Breast epithelium (tissue), 4 donors: ENCODE data around the gene AGBL5. TPM values are rescaled to one million over a fixed set of nuclear protein-coding genes. Genes with fewer than 3 reads are reported as not detected.
"Not testable (repeated sequence)": the region's sequence is repeated elsewhere in the genome, so short reads cannot be mapped to it uniquely, and the experiment has no call there.

Source experiments
- DNase-seq, 2 donors: peaks; one replicate each; pipeline ENCODE4 v3.0.0-alpha.2; 2019; ENCODE audit warnings: low spot score in 2 of 2
- H3K27ac ChIP-seq, 2 donors: fragments of 200-600 bp; sonication (generic) in 1 of 2; one replicate each; pipeline ENCODE4 v1.5.1; 2016 to 2019; ENCODE audit warnings: mild to moderate bottlenecking in 1 of 2
- H3K27me3 ChIP-seq, 2 donors: fragments of 200-600 bp; sonication (generic) in 1 of 2; one replicate each; pipeline versions ENCODE4 v1.5.1 to v1.6.0; 2017 to 2019; ENCODE audit warnings: control low read depth in 1 of 2, mild to moderate bottlenecking in 1 of 2
- H3K36me3 ChIP-seq: fragments of 200-600 bp; one replicate; pipeline ENCODE4 v1.5.1; 2019
- H3K4me1 ChIP-seq, 2 donors: fragments of 200-600 bp; sonication (generic); one replicate each; pipeline ENCODE4 v1.5.1; 2016 to 2019; ENCODE audit warnings: control low read depth in 1 of 2
- H3K4me3 ChIP-seq, 3 donors: fragments of 200-600 bp; sonication (generic); 1 replicate in 2 of 3; 2 replicates in 1 of 3; pipeline ENCODE4 v1.5.1; 2016 to 2019; ENCODE audit warnings: mild to moderate bottlenecking in 3 of 3, moderate library complexity in 2 of 3
- H3K9me3 ChIP-seq, 2 donors: fragments of 200-600 bp; sonication (generic) in 1 of 2; one replicate each; pipeline ENCODE4 v1.5.1; 2016 to 2019; ENCODE audit warnings: control low read depth in 1 of 2
- POLR2A ChIP-seq: fragments of 450-650 bp; IDR thresholded peaks from one replicate; pipeline ENCODE4 v1.6.1; 2016; ENCODE audit warnings: antibody characterized with exemption, mild to moderate bottlenecking, moderate library complexity
- POLR2AphosphoS5 ChIP-seq, 3 donors: sonication (generic); formaldehyde crosslinking; IDR thresholded peaks; one replicate each; pipeline ENCODE4 v1.6.1; 2017; ENCODE audit warnings: antibody characterized with exemption in 3 of 3
- intact Hi-C: fragments of 100-400 bp; cut with DNase I; formaldehyde crosslinking; loops from one replicate; pipeline ENCODE4 v1.15.1; 2023; ENCODE audit warnings: low total_unique reads
- total RNA-seq, 3 donors: library from RNA; depleted of rRNA; stranded (reverse); fragments of >200 nt; gene quantifications; one replicate each; pipeline ENCODE4 v1.1.0, GENCODE V29; 2016
- TF ChIP-seq, protein P1 (sequence below), 3 donors: fragments of 450-650 bp; IDR thresholded peaks; one replicate each; pipeline ENCODE4 v1.5.1; 2016 to 2017; ENCODE audit warnings: antibody characterized with exemption in 3 of 3, mild to moderate bottlenecking in 3 of 3, moderate library complexity in 3 of 3

AGBL5 gene
- total RNA-seq, 3 donors from 2014 or later = 12.5 to 21.5 (median 16.1) TPM

- Histone ChIP-seq H3K27me3 (no peaks in the 10 kb centered on the region), H3K9me3 (no peaks in the 10 kb centered on the region), H3K4me3 (no peak overlapping the region), H3K27ac (no peak overlapping the region), H3K4me1 (no peaks in the 10 kb centered on the region), H3K36me3 (no peaks in the 10 kb centered on the region)
- intact Hi-C loops = no loop called here
- TF ChIP-seq POLR2A (no peak), POLR2AphosphoS5 (IDR thresholded peaks at IDR 0.05) (no peak)
- TF ChIP-seq, protein P1, sequence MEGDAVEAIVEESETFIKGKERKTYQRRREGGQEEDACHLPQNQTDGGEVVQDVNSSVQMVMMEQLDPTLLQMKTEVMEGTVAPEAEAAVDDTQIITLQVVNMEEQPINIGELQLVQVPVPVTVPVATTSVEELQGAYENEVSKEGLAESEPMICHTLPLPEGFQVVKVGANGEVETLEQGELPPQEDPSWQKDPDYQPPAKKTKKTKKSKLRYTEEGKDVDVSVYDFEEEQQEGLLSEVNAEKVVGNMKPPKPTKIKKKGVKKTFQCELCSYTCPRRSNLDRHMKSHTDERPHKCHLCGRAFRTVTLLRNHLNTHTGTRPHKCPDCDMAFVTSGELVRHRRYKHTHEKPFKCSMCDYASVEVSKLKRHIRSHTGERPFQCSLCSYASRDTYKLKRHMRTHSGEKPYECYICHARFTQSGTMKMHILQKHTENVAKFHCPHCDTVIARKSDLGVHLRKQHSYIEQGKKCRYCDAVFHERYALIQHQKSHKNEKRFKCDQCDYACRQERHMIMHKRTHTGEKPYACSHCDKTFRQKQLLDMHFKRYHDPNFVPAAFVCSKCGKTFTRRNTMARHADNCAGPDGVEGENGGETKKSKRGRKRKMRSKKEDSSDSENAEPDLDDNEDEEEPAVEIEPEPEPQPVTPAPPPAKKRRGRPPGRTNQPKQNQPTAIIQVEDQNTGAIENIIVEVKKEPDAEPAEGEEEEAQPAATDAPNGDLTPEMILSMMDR (IDR thresholded peaks at IDR 0.05) = no peak
- DNase-seq = no peak
These were observed 57.6 kb downstream of the AGBL5 start for GRCh38 chr2:27109083-27109482.

DNA sequence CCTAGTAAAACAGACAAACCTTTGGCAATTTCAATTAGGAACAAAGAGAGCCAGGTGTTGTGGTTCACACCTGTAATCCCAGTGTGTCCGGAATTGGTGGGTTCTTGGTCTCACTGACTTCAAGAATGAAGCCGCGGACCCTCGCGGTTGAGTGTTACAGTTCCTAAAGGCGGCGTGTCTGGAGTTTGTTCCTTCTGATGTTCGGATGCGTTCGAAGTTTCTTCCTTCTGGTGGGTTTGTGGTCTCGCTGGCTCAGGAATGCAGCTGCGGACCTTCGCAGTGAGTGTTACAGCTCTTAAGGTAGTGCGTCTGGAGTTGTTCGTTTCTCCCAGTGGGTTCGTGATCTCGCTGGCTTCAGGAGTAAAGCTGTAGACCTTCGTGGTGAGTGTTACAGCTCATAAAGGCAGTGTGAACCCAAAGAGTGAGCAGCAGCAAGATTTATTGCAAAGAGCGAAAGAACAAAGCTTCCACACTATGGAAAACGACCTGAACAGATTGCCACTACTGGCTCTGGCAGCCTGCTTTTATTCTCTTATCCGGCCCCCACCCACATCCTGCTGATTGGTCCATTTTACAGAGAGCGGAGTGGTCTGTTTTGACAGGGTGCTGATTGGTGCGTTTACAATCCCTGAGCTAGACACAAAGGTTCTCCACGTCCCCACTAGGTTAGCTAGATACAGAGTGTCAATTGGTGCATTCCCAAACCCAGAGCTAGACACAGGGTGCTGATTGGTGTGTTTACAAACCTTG lies 59.3 kb downstream of the AGBL5 start:
- H3K27me3 ChIP-seq, DNase-seq, H3K27ac ChIP-seq, H3K4me3 ChIP-seq, intact Hi-C loops, H3K9me3 ChIP-seq, H3K36me3 ChIP-seq, H3K4me1 ChIP-seq: not testable (repeated sequence)

GRCh38 chr2:27111392-27112078 lies 60.1 kb downstream of the AGBL5 start:
- H3K27ac ChIP-seq, H3K36me3 ChIP-seq, H3K9me3 ChIP-seq, H3K4me3 ChIP-seq, DNase-seq, H3K27me3 ChIP-seq, intact Hi-C loops, H3K4me1 ChIP-seq: not testable (repeated sequence)

- intact Hi-C loops = no loop called here
These were observed 64.1 kb downstream of the AGBL5 start for GRCh38 chr2:27115519-27115918.

GRCh38 chr2:27117995-27118524 lies 66.6 kb downstream of the AGBL5 start:
- H3K27me3 ChIP-seq = peaks cover 0 to 11% of the 10 kb centered on the region in 2 donors
- no peak overlapping the region for H3K27ac ChIP-seq
- H3K36me3 ChIP-seq = no peaks in the 10 kb centered on the region
- TF ChIP-seq POLR2AphosphoS5 (IDR thresholded peaks at IDR 0.05) (no peak), POLR2A (no peak)
- TF ChIP-seq, protein P1 (IDR thresholded peaks at IDR 0.05) = no peak
- H3K4me1 ChIP-seq = peaks cover 0 to 8% of the 10 kb centered on the region in 2 donors
- H3K4me3 ChIP-seq = peak overlapping the region; percentile 38 to 76 (median 56)
- DNase-seq = no peak
- intact Hi-C loops = no loop called here
- H3K9me3 ChIP-seq = no peaks in the 10 kb centered on the region

More at GRCh38 chr2:27115519-27115918, 64.1 kb downstream of the AGBL5 start:
- Histone ChIP-seq H3K4me1 (peaks cover 0 to 8% of the 10 kb centered on the region in 2 donors), H3K9me3 (no peaks in the 10 kb centered on the region), H3K36me3 (no peaks in the 10 kb centered on the region), H3K27me3 (peaks cover 0 to 11% of the 10 kb centered on the region in 2 donors), H3K4me3 (no peak overlapping the region), H3K27ac (no peak overlapping the region)
- TF ChIP-seq POLR2AphosphoS5 (IDR thresholded peaks at IDR 0.05) (no peak), POLR2A (no peak)
- TF ChIP-seq, protein P1 (IDR thresholded peaks at IDR 0.05) = no peak
- DNase-seq = no peak
